ENCODE measurements around the gene PRDM2.
A peak's percentile ranks its signal among the peaks of the same experiment; 100 is the strongest.

PRDM2 gene

GRCh38 chr1:13808729-13809131, 108.7 kb downstream of the PRDM2 start:
- intact Hi-C loops (cut with DNase I), result loop anchor here (5.0 kb wide), 2 partner anchors 51 to 141 kb away; no protein-coding TSS in a partner anchor
- peak in 2 of 10 donors; percentile 36 to 82 for DNase-seq

GRCh38 chr1:13809461-13810159, 109.6 kb downstream of the PRDM2 start:
- intact Hi-C loops (cut with DNase I), result loop anchor here (5.0 kb wide), 2 partner anchors 52 to 142 kb away; no protein-coding TSS in a partner anchor

GRCh38 chr1:13812456-13813397, 112.7 kb downstream of the PRDM2 start:
- intact Hi-C loops (cut with DNase I), result no loop called here
- DNase-seq, result peak in 1 of 10 donors; percentile 57

More at GRCh38 chr1:13809461-13810159, 109.6 kb downstream of the PRDM2 start:
- peak in 1 of 10 donors; percentile 72 for DNase-seq

GRCh38 chr1:13813398-13814012, 113.5 kb downstream of the PRDM2 start:
- intact Hi-C loops (cut with DNase I), result no loop called here
- peak in 3 of 10 donors; percentile 38 to 92 (median 55) for DNase-seq

- intact Hi-C loops (cut with DNase I), result no loop called here
- DNase-seq, result peak in 1 of 10 donors; percentile 43
Measured at GRCh38 chr1:13814131-13814530, 114.1 kb downstream of the PRDM2 start.

GRCh38 chr1:13816016-13816760, 116.2 kb downstream of the PRDM2 start:
- DNase-seq, result peak in 1 of 10 donors; percentile 62
- intact Hi-C loops (cut with DNase I), result no loop called here

- intact Hi-C loops (cut with DNase I), result no loop called here
Measured at GRCh38 chr1:13817906-13818305, 117.9 kb downstream of the PRDM2 start.

GRCh38 chr1:13818926-13819325, 118.9 kb downstream of the PRDM2 start:
- peak in 1 of 10 donors; percentile 75 for DNase-seq
- intact Hi-C loops (cut with DNase I), result no loop called here

More at GRCh38 chr1:13817906-13818305, 117.9 kb downstream of the PRDM2 start:
- DNase-seq, result peak in 1 of 10 donors; percentile 25

- peak in 1 of 10 donors; percentile 58 for DNase-seq
- intact Hi-C loops (cut with DNase I), result loop anchor here (10.0 kb wide), 1 partner anchor 145 kb away; no protein-coding TSS in a partner anchor
Measured at GRCh38 chr1:13819642-13820041, 119.7 kb downstream of the PRDM2 start.

GRCh38 chr1:13820055-13820454, 120.1 kb downstream of the PRDM2 start:
- intact Hi-C loops (cut with DNase I), result loop anchor here (10.0 kb wide), 1 partner anchor 145 kb away; no protein-coding TSS in a partner anchor

GRCh38 chr1:13820456-13820855, 120.5 kb downstream of the PRDM2 start:
- intact Hi-C loops (cut with DNase I), result loop anchor here (10.0 kb wide), 1 partner anchor 144 kb away; no protein-coding TSS in a partner anchor
- peak in 1 of 10 donors; percentile 67 for DNase-seq

More at GRCh38 chr1:13820055-13820454, 120.1 kb downstream of the PRDM2 start:
- peak in 1 of 10 donors; percentile 82 for DNase-seq

GRCh38 chr1:13823126-13823880, 123.3 kb downstream of the PRDM2 start:
- peak in 1 of 10 donors; percentile 72 for DNase-seq
- intact Hi-C loops (cut with DNase I), result loop anchor here (10.0 kb wide), 1 partner anchor 141 kb away; no protein-coding TSS in a partner anchor

GRCh38 chr1:13823936-13824335, 123.9 kb downstream of the PRDM2 start:
- intact Hi-C loops (cut with DNase I), result loop anchor here (10.0 kb wide), 1 partner anchor 141 kb away; no protein-coding TSS in a partner anchor
- DNase-seq, result peak in 1 of 10 donors; percentile 54

- peak in 1 of 10 donors; percentile 20 for DNase-seq
- intact Hi-C loops (cut with DNase I), result loop anchor here (10.0 kb wide), 1 partner anchor 140 kb away; no protein-coding TSS in a partner anchor
Measured at GRCh38 chr1:13824626-13825025, 124.6 kb downstream of the PRDM2 start.

- peak in 1 of 10 donors; percentile 58 for DNase-seq
- intact Hi-C loops (cut with DNase I), result loop anchor here (10.0 kb wide), 1 partner anchor 140 kb away; no protein-coding TSS in a partner anchor
Measured at GRCh38 chr1:13825033-13825432, 125.0 kb downstream of the PRDM2 start.

- peak in 1 of 10 donors; percentile 15 for DNase-seq
- intact Hi-C loops (cut with DNase I), result loop anchor here (10.0 kb wide), 1 partner anchor 139 kb away; no protein-coding TSS in a partner anchor
Measured at GRCh38 chr1:13826009-13826408, 126.0 kb downstream of the PRDM2 start.

- intact Hi-C loops (cut with DNase I), result loop anchor here (10.0 kb wide), 1 partner anchor 138 kb away; no protein-coding TSS in a partner anchor
- DNase-seq, result peak in 1 of 10 donors; percentile 2
Measured at GRCh38 chr1:13826591-13826990, 126.6 kb downstream of the PRDM2 start.
